ENCODE measurements around the gene CDK10.

DNA sequence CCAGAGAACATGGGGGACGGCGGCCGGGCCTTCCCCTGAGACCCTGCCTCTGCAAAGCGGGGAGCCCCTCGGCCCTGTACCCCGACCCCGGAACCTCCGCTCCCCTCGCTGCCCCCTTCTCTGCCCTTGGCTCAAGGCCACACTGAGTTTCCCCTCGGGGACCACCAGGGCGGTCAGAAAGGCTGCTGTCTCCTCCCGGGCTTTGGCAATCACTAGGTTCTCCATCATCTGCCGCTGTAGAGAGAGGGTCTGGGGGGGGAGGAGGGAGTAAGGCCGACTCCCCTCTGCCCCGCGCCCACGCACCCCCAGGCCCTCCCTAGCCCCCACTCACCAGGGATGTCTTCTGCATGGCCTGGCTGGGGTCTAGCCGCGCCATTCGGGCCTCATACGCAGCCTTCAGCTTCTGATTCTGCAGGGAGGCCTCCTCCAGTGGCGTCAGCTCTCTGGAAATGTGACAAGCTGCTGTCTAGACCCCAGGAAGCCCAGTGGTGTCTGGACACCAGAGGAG is 25.8 kb downstream of the CDK10 start:
- TF ChIP-seq CTCF (IDR thresholded peaks at IDR 0.05 in 2 of 3, conservative IDR thresholded peaks at IDR 0.05 in 1 of 3; ENCODE audit: insufficient read depth in 2 of 3, low read depth in 1 of 3, low read length in 3 of 3) (no peak), ZNF766 (CRISPR knock-in tag; conservative IDR thresholded peaks at IDR 0.05) (no peak), PRMT5 (CRISPR knock-in tag; IDR thresholded peaks at IDR 0.05) (no peak), RBM22 (IDR thresholded peaks at IDR 0.05; ENCODE audit: low read depth, low read length, poor library complexity, severe bottlenecking) (no peak), NFE2L1 (tag; IDR thresholded peaks at IDR 0.05; ENCODE audit: borderline replicate concordance, low read depth) (no peak), SMARCE1 (IDR thresholded peaks at IDR 0.05) (no peak), TAF1 (IDR thresholded peaks at IDR 0.05; ENCODE audit: control insufficient read depth, extremely low read depth, insufficient read depth, low read length, severe bottlenecking) (no peak)
- TF ChIP-seq, protein P1, sequence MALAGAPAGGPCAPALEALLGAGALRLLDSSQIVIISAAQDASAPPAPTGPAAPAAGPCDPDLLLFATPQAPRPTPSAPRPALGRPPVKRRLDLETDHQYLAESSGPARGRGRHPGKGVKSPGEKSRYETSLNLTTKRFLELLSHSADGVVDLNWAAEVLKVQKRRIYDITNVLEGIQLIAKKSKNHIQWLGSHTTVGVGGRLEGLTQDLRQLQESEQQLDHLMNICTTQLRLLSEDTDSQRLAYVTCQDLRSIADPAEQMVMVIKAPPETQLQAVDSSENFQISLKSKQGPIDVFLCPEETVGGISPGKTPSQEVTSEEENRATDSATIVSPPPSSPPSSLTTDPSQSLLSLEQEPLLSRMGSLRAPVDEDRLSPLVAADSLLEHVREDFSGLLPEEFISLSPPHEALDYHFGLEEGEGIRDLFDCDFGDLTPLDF (CRISPR knock-in tag; IDR thresholded peaks at IDR 0.05), result no peak
- TF ChIP-seq, protein P2, sequence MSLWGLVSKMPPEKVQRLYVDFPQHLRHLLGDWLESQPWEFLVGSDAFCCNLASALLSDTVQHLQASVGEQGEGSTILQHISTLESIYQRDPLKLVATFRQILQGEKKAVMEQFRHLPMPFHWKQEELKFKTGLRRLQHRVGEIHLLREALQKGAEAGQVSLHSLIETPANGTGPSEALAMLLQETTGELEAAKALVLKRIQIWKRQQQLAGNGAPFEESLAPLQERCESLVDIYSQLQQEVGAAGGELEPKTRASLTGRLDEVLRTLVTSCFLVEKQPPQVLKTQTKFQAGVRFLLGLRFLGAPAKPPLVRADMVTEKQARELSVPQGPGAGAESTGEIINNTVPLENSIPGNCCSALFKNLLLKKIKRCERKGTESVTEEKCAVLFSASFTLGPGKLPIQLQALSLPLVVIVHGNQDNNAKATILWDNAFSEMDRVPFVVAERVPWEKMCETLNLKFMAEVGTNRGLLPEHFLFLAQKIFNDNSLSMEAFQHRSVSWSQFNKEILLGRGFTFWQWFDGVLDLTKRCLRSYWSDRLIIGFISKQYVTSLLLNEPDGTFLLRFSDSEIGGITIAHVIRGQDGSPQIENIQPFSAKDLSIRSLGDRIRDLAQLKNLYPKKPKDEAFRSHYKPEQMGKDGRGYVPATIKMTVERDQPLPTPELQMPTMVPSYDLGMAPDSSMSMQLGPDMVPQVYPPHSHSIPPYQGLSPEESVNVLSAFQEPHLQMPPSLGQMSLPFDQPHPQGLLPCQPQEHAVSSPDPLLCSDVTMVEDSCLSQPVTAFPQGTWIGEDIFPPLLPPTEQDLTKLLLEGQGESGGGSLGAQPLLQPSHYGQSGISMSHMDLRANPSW (CRISPR knock-in tag; IDR thresholded peaks at IDR 0.05), result no peak
